SK-N-SH (cell line): ENCODE measurements around the gene ZCCHC2. TPM values are rescaled to one million over a fixed set of nuclear protein-coding genes. Genes with fewer than 3 reads are reported as not detected.

Experiments
- CTCF ChIA-PET: fragments of 300-600, 350-600 bp; formaldehyde crosslinking; extraction: SDS; loops from one replicate; lab custom pipeline; 2021; lab: Yijun Ruan, JAX
- POLR2A ChIA-PET: fragments of 350-600 bp; sonication (Branson Sonifier 250); formaldehyde crosslinking; extraction: SDS; loops from one replicate; lab custom pipeline; 2020; ENCODE audit warnings: antibody characterized with exemption, inconsistent platforms; lab: Yijun Ruan, JAX
- DNase-seq: peaks from one replicate; pipeline ENCODE4 v3.0.0; 2012
- H2AFZ ChIP-seq: fragments of 200-600 bp; sonication (generic); 2 replicates; pipeline ENCODE4 v1.8.1; 2016; ENCODE audit warnings: antibody characterized with exemption, mild to moderate bottlenecking, low read depth
- H3F3A ChIP-seq: fragments of 200-600 bp; sonication (generic); replicated peaks from 2 replicates; pipeline ENCODE3; 2016; ENCODE audit warnings: antibody characterized with exemption, mild to moderate bottlenecking; ENCODE audit not compliant: insufficient read depth
- H3K27ac ChIP-seq, 2 experiments: fragments of 200-500 bp in 1 of 2; fragments of 200-600 bp in 1 of 2; sonication (Bioruptor generic) in 1 of 2; sonication (generic), shearing (Covaris generic) in 1 of 2; 2 replicates each; pipeline versions ENCODE4 v1.5.1 to v1.6.1; 2014 to 2016; ENCODE audit warnings: low read depth in 2 of 2, inconsistent platforms in 1 of 2, low read length in 1 of 2, mild to moderate bottlenecking in 1 of 2, mixed read lengths in 1 of 2
- H3K27me3 ChIP-seq: fragments of 200-600 bp; sonication (generic), shearing (Covaris generic); 2 replicates; pipeline ENCODE4 v1.6.1; 2016; ENCODE audit warnings: mixed run types; ENCODE audit not compliant: insufficient read depth
- H3K36me3 ChIP-seq, 2 experiments: fragments of 200-500 bp in 1 of 2; fragments of 200-600 bp in 1 of 2; sonication (Bioruptor generic) in 1 of 2; sonication (generic) in 1 of 2; replicated peaks in 1 of 2; 2 replicates each; pipeline versions ENCODE3 to v1.5.1; 2014 to 2016; ENCODE audit warnings: low read length in 1 of 2, mild to moderate bottlenecking in 1 of 2; ENCODE audit not compliant: insufficient read depth in 2 of 2, control insufficient read depth in 1 of 2
- H3K4me1 ChIP-seq, 2 experiments: fragments of 200-500 bp in 1 of 2; fragments of 200-600 bp in 1 of 2; sonication (Bioruptor generic) in 1 of 2; sonication (generic), shearing (Covaris generic) in 1 of 2; 2 replicates each; pipeline versions ENCODE4 v1.5.1 to v1.6.1; 2014 to 2016; ENCODE audit warnings: low read depth in 1 of 2, low read length in 1 of 2, mixed run types in 1 of 2; ENCODE audit not compliant: insufficient read depth in 2 of 2, control insufficient read depth in 1 of 2
- H3K4me2 ChIP-seq: fragments of 200-600 bp; sonication (generic), shearing (Covaris generic); 2 replicates; pipeline ENCODE4 v1.6.1; 2017; ENCODE audit warnings: mixed run types
- H3K4me3 ChIP-seq, 2 experiments: fragments of 200-500 bp in 1 of 2; fragments of 200-600 bp in 1 of 2; sonication (Bioruptor generic) in 1 of 2; sonication (generic), shearing (Covaris generic) in 1 of 2; 2 replicates each; pipeline versions ENCODE4 v1.5.1 to v1.8.1; 2014 to 2016; ENCODE audit warnings: low read depth in 2 of 2, inconsistent platforms in 1 of 2, low read length in 1 of 2, mild to moderate bottlenecking in 1 of 2, mixed read lengths in 1 of 2, moderate library complexity in 1 of 2
- H3K79me2 ChIP-seq: fragments of 200-600 bp; sonication (generic); 2 replicates; pipeline ENCODE4 v1.8.1; 2017; ENCODE audit warnings: mild to moderate bottlenecking; ENCODE audit not compliant: insufficient read depth
- H3K9ac ChIP-seq: fragments of 200-600 bp; sonication (generic); 2 replicates; pipeline ENCODE4 v1.6.1; 2017; ENCODE audit warnings: mixed run types
- H3K9me2 ChIP-seq: fragments of 200-600 bp; sonication (generic); 2 replicates; pipeline ENCODE4 v1.6.1; 2017; ENCODE audit warnings: mixed run types
- H3K9me3 ChIP-seq: fragments of 200-600 bp; sonication (generic); 2 replicates; pipeline ENCODE4 v1.6.1; 2017; ENCODE audit warnings: mixed run types, mild to moderate bottlenecking, moderate library complexity
- H4K20me1 ChIP-seq: fragments of 200-600 bp; sonication (generic); 2 replicates; pipeline ENCODE4 v1.6.1; 2017; ENCODE audit warnings: mild to moderate bottlenecking, mixed run types; ENCODE audit not compliant: insufficient read depth
- CHD2 ChIP-seq: fragments of 150-350 bp; IDR thresholded peaks from 2 replicates; pipeline ENCODE4 v1.6.1; 2018; ENCODE audit warnings: low read length; ENCODE audit not compliant: partially characterized antibody
- EZH2phosphoT487 ChIP-seq: fragments of 200-600 bp; sonication (generic); IDR thresholded peaks from 2 replicates; pipeline ENCODE4 v1.6.1; 2017; ENCODE audit warnings: low read depth, mixed run types, mild to moderate bottlenecking, antibody characterized with exemption, moderate library complexity, borderline replicate concordance
- FOSL2 ChIP-seq: IDR thresholded peaks from 2 replicates; pipeline ENCODE4 v1.4.0; 2012; ENCODE audit warnings: low read depth, mild to moderate bottlenecking, moderate library complexity, borderline replicate concordance
- FOXM1 ChIP-seq: IDR thresholded peaks from 2 replicates; pipeline ENCODE4 v1.4.0; 2012; ENCODE audit warnings: low read depth, mild to moderate bottlenecking
- GABPA ChIP-seq: IDR thresholded peaks from 2 replicates; pipeline ENCODE4 v1.4.0; 2012; ENCODE audit warnings: low read depth, mild to moderate bottlenecking
- MEF2A ChIP-seq: IDR thresholded peaks from 2 replicates; pipeline ENCODE4 v1.4.0; 2012; ENCODE audit warnings: low read depth, borderline replicate concordance
- POLR2AphosphoS5 ChIP-seq: IDR thresholded peaks from 2 replicates; pipeline ENCODE4 v1.6.1; 2012; ENCODE audit warnings: low read depth, low read length
- RXRA ChIP-seq: IDR thresholded peaks from 2 replicates; pipeline ENCODE4 v1.4.0; 2012; ENCODE audit warnings: low read depth, mild to moderate bottlenecking, borderline replicate concordance
- SMC3 ChIP-seq: IDR thresholded peaks from 2 replicates; pipeline ENCODE4 v1.6.1; 2012; ENCODE audit warnings: low read depth, low read length, improper control_type of control experiment
- TAF1 ChIP-seq: IDR thresholded peaks from 2 replicates; pipeline ENCODE4 v1.6.1; 2012; ENCODE audit warnings: low read depth, mild to moderate bottlenecking, low read length, moderate library complexity, borderline replicate concordance
- TCF12 ChIP-seq: IDR thresholded peaks from 2 replicates; pipeline ENCODE4 v1.4.0; 2012
- TEAD4 ChIP-seq: IDR thresholded peaks from 2 replicates; pipeline ENCODE4 v1.4.0; 2012; ENCODE audit warnings: mild to moderate bottlenecking, borderline replicate concordance; ENCODE audit not compliant: insufficient read depth
- WGBS: methylation state at CpG from one replicate; pipeline ENCODE4 v1.1.6; 2017; ENCODE audit warnings: low lambda C conversion rate; 5-methylcytosine and 5-hydroxymethylcytosine counted together
- polyA plus RNA-seq, 3 experiments: library from polyadenylated mRNA; depleted of rRNA; stranded (reverse); fragments of >200 nt; gene quantifications; 2 replicates each; pipeline ENCODE4 v1.2.3, GENCODE V29; 2012
- TF ChIP-seq, protein P1 (sequence below): fragments of 200-600 bp; sonication (generic); IDR thresholded peaks from 2 replicates; pipeline ENCODE4 v1.6.1; 2017; ENCODE audit warnings: antibody characterized with exemption, mild to moderate bottlenecking, moderate library complexity
- TF ChIP-seq, protein P2 (sequence below): fragments of 150-350 bp; IDR thresholded peaks from 2 replicates; pipeline ENCODE4 v1.6.1; 2017; ENCODE audit warnings: antibody characterized with exemption, low read length, low read depth, borderline replicate concordance

The ZCCHC2 gene
- polyA plus RNA-seq, 1 of the 3 experiments (the other 2 are of a cell fraction), result 7.3 TPM

DNA sequence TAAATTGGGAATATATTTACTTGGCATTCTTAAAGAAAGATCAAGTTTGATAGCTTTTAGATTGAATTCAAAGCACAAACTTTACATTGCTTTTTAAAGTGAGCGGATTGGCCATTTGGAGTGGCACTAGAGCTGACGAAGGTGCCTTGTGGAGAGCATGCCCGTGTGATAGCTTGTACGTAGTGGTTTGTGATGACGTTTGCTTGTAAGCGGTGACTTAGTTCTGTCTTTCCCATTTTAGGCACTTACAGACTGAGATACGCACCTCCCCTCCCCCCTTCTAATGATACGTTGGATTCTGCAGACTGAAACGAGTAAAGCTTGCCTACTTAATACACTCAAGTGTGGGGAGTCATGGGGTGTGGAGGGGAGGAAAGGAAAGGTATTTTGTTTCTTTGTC lies 53.4 kb downstream of the ZCCHC2 start:
- Histone ChIP-seq H3K9me2 (no peaks in the 10 kb centered on the region), H3F3A (no peaks in the 10 kb centered on the region), H3K4me1 (no peaks in the 10 kb centered on the region; a peak in 1 of 4 replicates), H4K20me1 (no peaks in the 10 kb centered on the region), H3K4me3 (no peak overlapping the region), H3K27ac (no peak overlapping the region), H3K79me2 (no peaks in the 10 kb centered on the region), H3K9me3 (no peaks in the 10 kb centered on the region), H3K9ac (no peak overlapping the region), H2AFZ (no peak overlapping the region), H3K4me2 (no peak overlapping the region), H3K36me3 (peaks cover 27 to 41% of the 10 kb centered on the region in 2 experiments), H3K27me3 (no peaks in the 10 kb centered on the region)
- 92% methylated on average over 9 of the region's 9 CpGs for WGBS
- TF ChIP-seq POLR2AphosphoS5 (no peak), MEF2A (no peak), TEAD4 (no peak), TAF1 (no peak), EZH2phosphoT487 (no peak), FOXM1 (no peak), CHD2 (no peak), TCF12 (no peak), FOSL2 (no peak), SMC3 (no peak)
- TF ChIP-seq, protein P1, sequence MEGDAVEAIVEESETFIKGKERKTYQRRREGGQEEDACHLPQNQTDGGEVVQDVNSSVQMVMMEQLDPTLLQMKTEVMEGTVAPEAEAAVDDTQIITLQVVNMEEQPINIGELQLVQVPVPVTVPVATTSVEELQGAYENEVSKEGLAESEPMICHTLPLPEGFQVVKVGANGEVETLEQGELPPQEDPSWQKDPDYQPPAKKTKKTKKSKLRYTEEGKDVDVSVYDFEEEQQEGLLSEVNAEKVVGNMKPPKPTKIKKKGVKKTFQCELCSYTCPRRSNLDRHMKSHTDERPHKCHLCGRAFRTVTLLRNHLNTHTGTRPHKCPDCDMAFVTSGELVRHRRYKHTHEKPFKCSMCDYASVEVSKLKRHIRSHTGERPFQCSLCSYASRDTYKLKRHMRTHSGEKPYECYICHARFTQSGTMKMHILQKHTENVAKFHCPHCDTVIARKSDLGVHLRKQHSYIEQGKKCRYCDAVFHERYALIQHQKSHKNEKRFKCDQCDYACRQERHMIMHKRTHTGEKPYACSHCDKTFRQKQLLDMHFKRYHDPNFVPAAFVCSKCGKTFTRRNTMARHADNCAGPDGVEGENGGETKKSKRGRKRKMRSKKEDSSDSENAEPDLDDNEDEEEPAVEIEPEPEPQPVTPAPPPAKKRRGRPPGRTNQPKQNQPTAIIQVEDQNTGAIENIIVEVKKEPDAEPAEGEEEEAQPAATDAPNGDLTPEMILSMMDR, result no peak
- TF ChIP-seq, protein P2, sequence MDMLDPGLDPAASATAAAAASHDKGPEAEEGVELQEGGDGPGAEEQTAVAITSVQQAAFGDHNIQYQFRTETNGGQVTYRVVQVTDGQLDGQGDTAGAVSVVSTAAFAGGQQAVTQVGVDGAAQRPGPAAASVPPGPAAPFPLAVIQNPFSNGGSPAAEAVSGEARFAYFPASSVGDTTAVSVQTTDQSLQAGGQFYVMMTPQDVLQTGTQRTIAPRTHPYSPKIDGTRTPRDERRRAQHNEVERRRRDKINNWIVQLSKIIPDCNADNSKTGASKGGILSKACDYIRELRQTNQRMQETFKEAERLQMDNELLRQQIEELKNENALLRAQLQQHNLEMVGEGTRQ, result no peak
- POLR2A ChIA-PET, result no interaction called here
- no peak for DNase-seq
- CTCF ChIA-PET, result interaction anchor here (0.9 to 1.7 kb wide), 4 partner anchors 7 to 406 kb away, joined by 3 to 6 read pairs (median 4); no protein-coding TSS in a partner anchor

DNA sequence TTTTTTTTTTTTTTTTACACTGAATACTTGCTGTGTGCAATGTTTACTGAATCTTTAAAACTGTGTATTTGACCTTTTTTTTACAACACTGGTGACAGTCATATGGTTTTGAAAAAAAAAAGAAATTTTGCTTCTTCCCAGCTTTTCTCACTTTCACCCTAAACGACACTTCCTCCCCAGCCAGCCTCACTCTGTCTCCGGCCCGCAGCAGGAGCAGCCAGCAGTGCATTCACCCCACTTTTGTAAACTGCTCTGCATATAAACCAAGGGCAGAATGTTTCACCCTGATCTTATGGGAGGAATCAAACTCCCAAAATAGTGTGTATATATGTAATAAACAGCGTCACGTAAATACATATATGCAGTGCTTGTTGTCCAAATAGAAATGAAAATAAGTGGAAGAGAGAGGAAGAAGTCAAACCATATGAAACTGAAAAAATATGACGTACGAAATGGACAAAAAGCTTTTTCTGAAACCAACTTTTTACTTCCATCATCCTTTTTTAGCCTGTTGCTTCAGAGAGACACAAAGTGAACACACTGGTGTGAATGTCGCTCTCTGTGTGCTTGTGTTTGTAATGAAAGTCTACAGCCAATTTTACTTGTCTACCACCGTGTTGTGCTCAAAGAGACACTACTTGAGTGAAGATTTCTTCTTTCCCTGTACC lies 54.2 kb downstream of the ZCCHC2 start:
- DNase-seq, result no peak
- H3K36me3 ChIP-seq, result peaks cover 26 to 36% of the 10 kb centered on the region in 2 experiments
- H3K4me3 ChIP-seq, result no peak overlapping the region
- H2AFZ ChIP-seq, result no peak overlapping the region
- CTCF ChIA-PET, result interaction anchor here (1.2 to 1.5 kb wide), 3 partner anchors 9 to 405 kb away, joined by 5 to 6 read pairs (median 5); no protein-coding TSS in a partner anchor
- H4K20me1 ChIP-seq, result no peaks in the 10 kb centered on the region
- H3K79me2 ChIP-seq, result no peaks in the 10 kb centered on the region
- no peaks in the 10 kb centered on the region for H3K9me2 ChIP-seq
- H3K27ac ChIP-seq, result no peak overlapping the region
- no peak for TF ChIP-seq MEF2A
- TF ChIP-seq TAF1, result no peak
- no peak for TF ChIP-seq RXRA
- TF ChIP-seq GABPA, result no peak
- no peak overlapping the region for H3K9ac ChIP-seq
- H3F3A ChIP-seq, result no peaks in the 10 kb centered on the region
- no peak overlapping the region for H3K4me2 ChIP-seq
- no peaks in the 10 kb centered on the region; a peak in 1 of 4 replicates for H3K4me1 ChIP-seq
- 97% methylated on average over 9 of the region's 9 CpGs for WGBS
- H3K27me3 ChIP-seq, result no peaks in the 10 kb centered on the region
- no peaks in the 10 kb centered on the region for H3K9me3 ChIP-seq
- POLR2A ChIA-PET, result no interaction called here
